Heart right ventricle (tissue), 16 donors: ENCODE measurements around the gene CRHR1. TPM values are rescaled to one million over a fixed set of nuclear protein-coding genes. Genes with fewer than 3 reads are reported as not detected.

Source experiments
- ATAC-seq, 8 donors: fragments of 200-7000 bp; cut with Tn5 transposase; one replicate each; pipeline ENCODE4 v1.9.1; 2020; ENCODE audit warnings: mild to moderate bottlenecking in 8 of 8, moderate library complexity in 8 of 8, moderate number of reproducible peaks in 1 of 8
- DNase-seq, 2 donors: peaks; one replicate each; pipeline ENCODE4 v3.0.0-alpha.2; 2020
- H3K27ac ChIP-seq, 10 donors: fragments of 200-600 bp; sonication (generic) in 2 of 10; one replicate each; pipeline versions ENCODE4 v1.5.0 to v1.8.0; 2020 to 2022; ENCODE audit warnings: mild to moderate bottlenecking in 3 of 10
- H3K27me3 ChIP-seq, 7 donors: fragments of 200-600 bp; one replicate each; pipeline ENCODE4 v1.8.0; 2021 to 2022; ENCODE audit warnings: mild to moderate bottlenecking in 2 of 7
- H3K36me3 ChIP-seq, 9 donors: fragments of 200-600 bp; sonication (generic) in 1 of 9; one replicate each; pipeline versions ENCODE4 v1.5.0 to v1.8.0; 2020 to 2022; ENCODE audit warnings: mild to moderate bottlenecking in 2 of 9
- H3K4me1 ChIP-seq, 9 donors: fragments of 200-600 bp; sonication (generic) in 1 of 9; one replicate each; pipeline versions ENCODE4 v1.5.0 to v1.8.0; 2020 to 2022; ENCODE audit warnings: mild to moderate bottlenecking in 4 of 9
- H3K4me3 ChIP-seq, 10 donors: fragments of 200-600 bp; sonication (generic) in 2 of 10; one replicate each; pipeline versions ENCODE4 v1.5.0 to v1.8.0; 2020 to 2022; ENCODE audit warnings: mild to moderate bottlenecking in 7 of 10, moderate library complexity in 2 of 10
- H3K9me3 ChIP-seq, 11 donors: fragments of 200-600 bp in 10 of 11; sonication (generic) in 2 of 11; one replicate each; pipeline versions ENCODE4 v1.5.0 to v1.8.0; 2013 to 2022; ENCODE audit warnings: mild to moderate bottlenecking in 2 of 11, control low read depth in 1 of 11, moderate library complexity in 1 of 11
- CTCF ChIP-seq, 9 donors: fragments of 200-600 bp; sonication (generic) in 2 of 9; IDR thresholded peaks; one replicate each; pipeline versions ENCODE4 v1.5.0 to v1.8.0; 2021 to 2022; ENCODE audit warnings: antibody characterized with exemption in 9 of 9, mild to moderate bottlenecking in 5 of 9, moderate library complexity in 1 of 9
- WGBS, 2 donors: extraction: QIAGEN DNeasy Blood & Tissue Kit; methylation state at CpG; one replicate each; pipeline ENCODE4 v1.1.7; 2013; ENCODE audit warnings: inconsistent platforms in 1 of 2; 5-methylcytosine and 5-hydroxymethylcytosine counted together
- intact Hi-C, 10 donors: fragments of 100-400 bp; cut with DNase I; formaldehyde crosslinking; loops; one replicate each; pipeline versions ENCODE4 v1.11.1 to v1.14.2; 2022
- polyA plus RNA-seq, 2 donors: library from polyadenylated mRNA; stranded (reverse); fragments of 200-250 nt; gene quantifications; one replicate each; pipeline ENCODE4 v1.2.3, GENCODE V29; 2013
- total RNA-seq, 10 donors: library from RNA; stranded (reverse); fragmentation: NEBNext Ultra II Directional in 3 of 10; extraction: Animal tissue kit (Norgen Biotek cat#: 25700) in 3 of 10; gene quantifications; one replicate each; pipeline versions ENCODE4 v1.2.1 to v1.2.4, GENCODE V29; 2021 to 2023
- donor health status: Arrhythmogenic right ventricular cardiomyopathy.
- donor health status: ischemic (EF 13 %, LVEDD 7.1; RV severe dilation, severe dysfunction).
- donor health status: healthy with polysubstance abuse.
- donor health status: DM: no; HTN: yes; CAD: no.
- donor health status: DM: no; HTN: no; CAD: no.
- donor health status: ischemic (EF 25% LVEDD 6.9; RV normal size, moderate dysfunction).
- donor health status: ischemic (EF 25% LVEDD 5.7; RV mildly dilated, moderate dysfunction).
- donor health status: healthy.
- donor health status: DM: yes; HTN: yes; CAD: no.
- donor health status: Ischemic cardiomyopathy.
- donor health status: ischemic (EF 35%, LVEDD 5.7; RV mildly dilated, moderate dysfunction).
- donor health status: nonischemic (EF 11% LVEDD 7.7; RV severe dilation, severe dysfunction).
- donor health status: DM: yes; HTN: yes; CAD: no.
- donor health status: PGD.
- donor health status: ischemic (EF 29% LVEDD 5.4; RV normal size, mild dysfunction).
- donor health status: nonischemic (EF 23%, LVEDD 6.1; RV moderate dilation, normal function).

The CRHR1 gene
- total and polyA plus RNA-seq, 12 donors = 0.30 to 0.63 TPM; not detected in 10

- Histone ChIP-seq H3K4me3 (no peak overlapping the region), H3K4me1 (no peaks in the 10 kb centered on the region), H3K36me3 (no peaks in the 10 kb centered on the region), H3K27me3 (peaks cover 0 to 70% (median 36%) of the 10 kb centered on the region in 7 donors), H3K27ac (no peak overlapping the region), H3K9me3 (no peaks in the 10 kb centered on the region)
- DNase-seq = peak; percentile 31 to 60
- no peak for TF ChIP-seq CTCF (IDR thresholded peaks at IDR 0.05)
- peak; percentile 53 to 84 (median 70) for ATAC-seq
- intact Hi-C loops = no loop called here
- 57 to 69% methylated on average over 4 of the region's 4 CpGs for WGBS, 2 donors
Measured at GRCh38 chr17:45775576-45776011, 8.5 kb upstream of the CRHR1 start.

GRCh38 chr17:45776896-45777295, 7.2 kb upstream of the CRHR1 start:
- no peaks in the 10 kb centered on the region for H3K4me1 ChIP-seq
- DNase-seq (no peak), ATAC-seq (no peak)
- no peaks in the 10 kb centered on the region for H3K36me3 ChIP-seq
- H3K27ac ChIP-seq = no peak overlapping the region
- intact Hi-C loops = no loop called here
- no peak overlapping the region for H3K4me3 ChIP-seq
- WGBS, 2 donors = 61 to 67% methylated on average over 7 of the region's 7 CpGs
- no peak for TF ChIP-seq CTCF (IDR thresholded peaks at IDR 0.05)
- H3K9me3 ChIP-seq = no peaks in the 10 kb centered on the region
- peaks cover 0 to 69% (median 39%) of the 10 kb centered on the region in 7 donors for H3K27me3 ChIP-seq

- no peak overlapping the region for H3K4me3 ChIP-seq
- 42 to 46% methylated on average over 3 of the region's 3 CpGs for WGBS, 2 donors
- no peak overlapping the region for H3K27ac ChIP-seq
- DNase-seq = no peak
- no peaks in the 10 kb centered on the region for H3K4me1 ChIP-seq
- intact Hi-C loops = no loop called here
- no peak for ATAC-seq
- TF ChIP-seq CTCF (IDR thresholded peaks at IDR 0.05) = no peak
- peaks cover 0 to 72% (median 40%) of the 10 kb centered on the region in 7 donors for H3K27me3 ChIP-seq
- no peaks in the 10 kb centered on the region for H3K9me3 ChIP-seq
- H3K36me3 ChIP-seq = no peaks in the 10 kb centered on the region
Measured at GRCh38 chr17:45777388-45777787, 6.7 kb upstream of the CRHR1 start.

- no peak for DNase-seq
- intact Hi-C loops = no loop called here
- Histone ChIP-seq H3K27me3 (peaks cover 8 to 81% (median 64%) of the 10 kb centered on the region in 7 donors), H3K9me3 (no peaks in the 10 kb centered on the region), H3K4me3 (no peak overlapping the region), H3K27ac (no peak overlapping the region), H3K36me3 (no peaks in the 10 kb centered on the region), H3K4me1 (peaks cover 0 to 24% (median 20%) of the 10 kb centered on the region in 9 donors)
- no peak for ATAC-seq
- TF ChIP-seq CTCF (IDR thresholded peaks at IDR 0.05) = no peak
- 75 to 85% methylated on average over 5 of the region's 5 CpGs for WGBS, 2 donors
Measured at GRCh38 chr17:45780921-45781320, 3.2 kb upstream of the CRHR1 start.
